ENCODE data around the gene PAX5. TPM values are rescaled to one million over a fixed set of nuclear protein-coding genes. Genes with fewer than 3 reads are reported as not detected.
A peak's percentile ranks its signal among the peaks of the same experiment; 100 is the strongest.

The PAX5 gene
- total RNA-seq, 3 donors from 2014 or later: 1.2 to 8.6 (median 1.7) TPM

DNA sequence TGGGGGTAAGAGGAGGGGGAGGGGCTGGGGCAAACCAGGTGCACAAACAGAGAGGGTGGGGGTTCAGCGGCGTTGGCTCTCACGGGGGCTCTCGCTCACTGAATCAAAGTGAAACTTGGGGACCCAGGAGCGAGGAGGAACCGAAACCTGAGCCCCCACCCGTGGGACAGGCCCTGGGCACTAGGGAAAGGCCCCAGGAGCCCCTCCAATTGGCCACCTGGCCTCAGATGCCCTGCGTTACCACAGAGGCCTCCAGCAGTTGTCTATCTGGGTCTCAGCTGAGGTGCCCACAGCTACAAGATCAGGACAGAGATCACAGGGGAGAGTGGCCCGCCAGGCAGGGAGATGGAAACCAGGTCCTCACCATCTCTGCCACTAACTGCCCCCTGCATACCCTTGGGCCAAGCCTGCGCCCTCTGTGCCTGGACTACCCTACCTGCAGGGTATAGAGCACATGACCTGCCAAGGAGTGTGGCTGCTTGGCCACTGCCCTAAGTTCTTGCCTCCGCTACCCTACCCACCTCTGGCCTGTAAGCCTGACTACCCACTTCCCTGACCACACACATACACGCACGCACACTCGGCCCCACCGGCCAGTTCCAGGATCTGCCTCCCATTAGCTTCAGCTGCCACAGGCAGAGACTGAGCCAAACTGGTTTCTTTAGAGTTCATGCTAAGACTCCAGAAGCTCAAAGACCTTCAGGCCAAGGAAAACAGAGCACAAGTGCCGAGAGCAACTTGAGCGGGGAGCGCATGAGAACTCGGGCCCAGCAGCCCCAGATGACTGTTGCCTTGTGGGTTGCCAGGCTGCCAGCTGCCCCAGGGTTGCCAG is 39.9 kb downstream of the PAX5 start:
- ATAC-seq: no peak

DNA sequence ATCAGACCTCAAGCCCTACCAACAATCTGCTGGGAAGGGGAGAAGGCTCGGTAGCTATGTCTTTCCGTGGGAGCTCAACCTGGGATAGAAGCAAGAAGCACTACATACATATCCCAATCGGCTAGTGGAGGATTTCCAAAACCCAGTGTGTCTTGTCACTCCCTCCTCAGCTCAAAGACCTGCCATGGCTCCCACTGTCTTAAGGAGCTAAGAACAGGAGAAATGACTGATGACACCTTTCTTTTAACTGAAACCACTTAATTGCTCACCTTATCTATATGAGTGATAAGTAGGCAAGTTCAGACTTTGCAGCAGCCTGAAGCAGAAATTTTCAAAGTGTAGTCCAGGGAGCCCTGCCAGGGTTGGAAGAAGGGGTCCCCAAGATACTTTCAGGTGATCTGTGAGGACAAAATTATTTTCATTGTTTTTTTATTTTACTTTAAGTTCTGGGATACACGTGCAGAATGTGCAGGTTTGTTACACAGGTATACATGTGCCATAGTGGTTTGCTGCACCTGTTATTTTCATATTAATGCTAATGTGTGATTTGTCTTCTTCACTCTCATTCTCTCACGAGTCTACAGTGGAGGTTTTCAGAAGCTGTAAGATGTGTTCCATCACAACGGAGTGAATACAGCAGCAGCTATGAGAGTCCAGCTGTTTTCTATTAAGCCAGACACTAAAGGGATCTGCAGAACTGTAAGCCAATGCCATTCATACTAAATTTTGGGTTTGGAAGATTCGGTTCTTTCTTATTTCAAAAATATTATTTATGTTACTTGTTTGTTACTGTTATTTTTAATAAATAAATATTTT is 41.4 kb downstream of the PAX5 start:
- DNase-seq (no peak), ATAC-seq (no peak)
- no peaks in the 10 kb centered on the region for H3K36me3 Mint-ChIP-seq (ENCODE audit: insufficient read depth)
- H3K9me3 Mint-ChIP-seq: peaks cover 12% of the 10 kb centered on the region
- H3K4me1 Mint-ChIP-seq (ENCODE audit: low read depth): peaks cover 4% of the 10 kb centered on the region
- peaks cover 38% of the 10 kb centered on the region for H3K27me3 Mint-ChIP-seq (ENCODE audit: low read depth)
- H3K4me3 Mint-ChIP-seq: no peak overlapping the region

More for the DNA sequence above, 39.9 kb downstream of the PAX5 start:
- Mint-ChIP-seq H3K4me3 (no peak overlapping the region), H3K9me3 (peaks cover 12% of the 10 kb centered on the region), H3K36me3 (ENCODE audit: insufficient read depth) (no peaks in the 10 kb centered on the region), H3K27me3 (ENCODE audit: low read depth) (peaks cover 32% of the 10 kb centered on the region), H3K4me1 (ENCODE audit: low read depth) (peaks cover 4% of the 10 kb centered on the region)
- DNase-seq: no peak

DNA sequence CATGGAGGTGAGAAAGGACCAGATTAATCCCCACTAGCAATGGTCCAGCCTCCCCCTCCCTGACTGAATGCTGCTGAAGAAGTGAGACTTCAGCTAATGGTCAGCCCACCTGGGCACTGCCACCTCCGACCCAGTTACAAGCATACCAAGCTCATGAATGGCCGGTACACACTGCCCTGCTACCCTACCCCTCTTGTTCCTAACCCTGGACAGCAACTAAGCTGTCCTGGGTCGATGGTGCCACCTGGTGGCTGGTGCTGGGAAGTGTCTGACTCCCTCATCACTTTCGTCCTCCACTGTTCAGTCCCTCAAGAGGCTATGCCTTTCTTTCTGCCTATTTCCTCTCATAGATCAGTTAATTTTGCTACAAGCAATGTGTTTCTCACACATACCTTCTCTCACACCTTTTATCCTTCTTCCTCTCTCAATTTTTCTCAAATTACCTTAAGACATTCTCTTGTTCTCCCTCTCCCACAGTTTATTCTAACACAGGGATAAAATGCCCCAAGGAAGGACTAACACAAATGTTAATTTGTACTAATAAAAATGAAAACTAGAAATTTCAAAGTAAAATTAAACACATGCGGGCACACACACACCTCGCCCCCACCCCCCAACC is 42.4 kb downstream of the PAX5 start:
- Mint-ChIP-seq H3K4me1 (ENCODE audit: low read depth) (peaks cover 13% of the 10 kb centered on the region), H3K27me3 (ENCODE audit: low read depth) (peaks cover 49% of the 10 kb centered on the region), H3K4me3 (no peak overlapping the region), H3K36me3 (ENCODE audit: insufficient read depth) (no peaks in the 10 kb centered on the region), H3K9me3 (peaks cover 12% of the 10 kb centered on the region)
- no peak for ATAC-seq
- no peak for DNase-seq

DNA sequence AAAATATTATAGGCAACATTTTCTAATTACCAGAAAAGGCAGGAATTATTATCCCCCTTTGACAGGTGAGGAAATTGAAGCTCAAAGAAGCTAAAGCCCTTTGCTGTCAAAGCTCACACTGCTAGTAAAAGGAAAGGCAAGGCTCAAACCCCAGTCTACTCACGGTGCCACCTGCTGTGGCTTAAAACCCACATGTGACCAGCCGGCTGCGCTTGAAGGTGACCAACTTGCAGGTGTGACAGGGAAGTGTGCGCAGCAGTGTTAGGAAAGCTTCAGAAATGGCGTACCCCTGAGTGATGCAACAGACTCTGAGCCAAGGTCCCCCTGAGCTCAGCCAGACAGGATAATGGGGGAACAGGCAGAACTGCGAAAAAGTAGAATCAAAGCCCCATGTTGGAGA is 45.2 kb downstream of the PAX5 start:
- Mint-ChIP-seq H3K4me3 (no peak overlapping the region), H3K36me3 (ENCODE audit: insufficient read depth) (no peaks in the 10 kb centered on the region), H3K27me3 (ENCODE audit: low read depth) (peaks cover 56% of the 10 kb centered on the region), H3K9me3 (peaks cover 12% of the 10 kb centered on the region), H3K4me1 (ENCODE audit: low read depth) (peaks cover 17% of the 10 kb centered on the region)
- ATAC-seq (no peak), DNase-seq (no peak)

DNA sequence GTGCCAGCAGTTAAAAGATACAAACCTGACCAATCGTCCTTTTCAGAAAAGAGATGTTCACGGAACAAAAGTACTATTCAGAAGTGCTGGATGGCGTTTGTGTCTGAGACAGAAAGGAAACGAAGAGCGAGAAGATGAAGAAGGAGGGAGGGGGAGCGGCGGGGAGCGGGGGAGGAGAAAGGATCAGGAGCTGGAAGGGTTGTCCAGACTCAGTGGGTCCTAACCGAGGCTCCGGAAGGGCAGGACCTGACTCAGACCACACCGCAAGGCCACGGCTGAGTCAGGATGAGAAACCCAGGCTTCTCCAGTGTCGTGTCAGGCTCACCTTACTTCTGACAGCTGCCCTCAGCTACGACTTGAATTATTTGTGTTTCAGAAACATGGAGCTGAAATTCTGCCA is 46.2 kb downstream of the PAX5 start:
- Mint-ChIP-seq H3K36me3 (ENCODE audit: insufficient read depth) (no peaks in the 10 kb centered on the region), H3K9me3 (peaks cover 12% of the 10 kb centered on the region), H3K4me3 (no peak overlapping the region), H3K27me3 (ENCODE audit: low read depth) (peaks cover 61% of the 10 kb centered on the region), H3K4me1 (ENCODE audit: low read depth) (peaks cover 17% of the 10 kb centered on the region)
- DNase-seq (no peak), ATAC-seq (no peak)

DNA sequence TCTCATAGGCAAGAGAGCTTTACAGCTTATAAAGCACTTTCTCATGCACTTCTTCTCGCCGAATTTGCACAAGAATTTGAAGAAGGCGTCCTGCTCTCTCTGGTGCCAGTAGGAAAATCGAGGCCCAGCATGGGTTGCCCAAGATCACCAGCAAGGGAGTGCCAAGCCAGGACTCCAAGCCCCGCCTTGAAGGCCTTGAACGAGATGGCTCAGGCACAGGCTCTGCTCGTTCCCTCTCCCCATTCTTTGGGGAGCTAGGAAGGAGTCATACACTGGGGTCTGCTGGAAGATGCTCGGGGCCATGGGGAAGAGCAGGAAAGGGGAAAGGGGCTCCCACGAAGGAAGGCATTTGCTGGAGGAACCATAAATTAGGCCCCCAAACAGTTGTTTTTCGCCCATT is 46.7 kb downstream of the PAX5 start:
- Mint-ChIP-seq H3K9me3 (peaks cover 12% of the 10 kb centered on the region), H3K36me3 (ENCODE audit: insufficient read depth) (no peaks in the 10 kb centered on the region), H3K27me3 (ENCODE audit: low read depth) (peaks cover 61% of the 10 kb centered on the region), H3K4me3 (no peak overlapping the region), H3K4me1 (ENCODE audit: low read depth) (peaks cover 17% of the 10 kb centered on the region)
- DNase-seq (no peak), ATAC-seq (no peak)

DNA sequence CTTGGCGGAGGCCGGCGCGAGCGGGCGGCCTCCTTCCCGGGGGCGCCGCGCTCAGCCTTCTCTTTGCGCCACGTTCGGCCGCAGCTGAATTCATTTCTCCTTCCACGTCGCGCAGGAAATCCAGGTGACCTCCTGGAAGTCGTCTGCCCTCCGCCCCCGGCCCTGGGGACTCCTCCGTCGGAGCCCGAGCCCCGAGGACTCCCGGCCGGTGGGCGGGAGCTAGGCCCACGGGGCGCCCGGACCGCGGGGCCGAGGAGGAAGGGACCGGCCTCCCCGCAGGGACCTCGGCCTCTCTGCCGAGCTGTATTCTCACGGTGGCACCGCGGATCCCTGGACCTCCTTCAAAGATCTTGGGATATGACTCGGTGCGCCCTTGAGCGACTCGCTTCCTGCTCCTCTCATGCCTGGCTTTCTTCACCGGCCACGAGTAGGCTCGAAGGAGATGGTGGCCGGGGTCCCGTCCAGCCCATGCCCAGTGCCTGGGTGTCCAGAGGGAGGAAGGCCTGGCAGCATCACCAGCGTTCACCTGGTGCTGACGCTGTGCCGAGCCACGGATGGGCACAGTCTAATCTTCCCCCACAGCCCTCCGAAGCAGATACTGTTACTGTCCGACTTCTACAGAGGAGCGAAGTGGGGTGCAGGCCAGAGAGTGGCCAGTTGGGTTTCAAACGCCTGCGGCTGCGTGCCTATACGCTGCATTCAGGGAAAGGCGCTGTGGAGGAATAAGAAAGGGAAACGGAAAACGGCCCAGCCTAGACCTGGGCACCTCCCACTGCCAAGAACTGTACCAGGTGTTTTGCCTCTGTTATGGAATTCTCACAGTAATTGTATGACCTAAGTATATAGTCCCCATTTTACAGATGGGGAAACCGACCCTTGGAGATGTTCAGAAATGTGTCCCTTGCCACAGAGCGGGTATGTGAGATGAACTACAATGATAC is 47.3 kb downstream of the PAX5 start:
- Mint-ChIP-seq H3K27me3 (ENCODE audit: low read depth) (peaks cover 60% of the 10 kb centered on the region), H3K4me3 (no peak overlapping the region), H3K4me1 (ENCODE audit: low read depth) (peaks cover 17% of the 10 kb centered on the region), H3K9me3 (peaks cover 9% of the 10 kb centered on the region), H3K36me3 (ENCODE audit: insufficient read depth) (no peaks in the 10 kb centered on the region)
- DNase-seq: no peak
- ATAC-seq: no peak

DNA sequence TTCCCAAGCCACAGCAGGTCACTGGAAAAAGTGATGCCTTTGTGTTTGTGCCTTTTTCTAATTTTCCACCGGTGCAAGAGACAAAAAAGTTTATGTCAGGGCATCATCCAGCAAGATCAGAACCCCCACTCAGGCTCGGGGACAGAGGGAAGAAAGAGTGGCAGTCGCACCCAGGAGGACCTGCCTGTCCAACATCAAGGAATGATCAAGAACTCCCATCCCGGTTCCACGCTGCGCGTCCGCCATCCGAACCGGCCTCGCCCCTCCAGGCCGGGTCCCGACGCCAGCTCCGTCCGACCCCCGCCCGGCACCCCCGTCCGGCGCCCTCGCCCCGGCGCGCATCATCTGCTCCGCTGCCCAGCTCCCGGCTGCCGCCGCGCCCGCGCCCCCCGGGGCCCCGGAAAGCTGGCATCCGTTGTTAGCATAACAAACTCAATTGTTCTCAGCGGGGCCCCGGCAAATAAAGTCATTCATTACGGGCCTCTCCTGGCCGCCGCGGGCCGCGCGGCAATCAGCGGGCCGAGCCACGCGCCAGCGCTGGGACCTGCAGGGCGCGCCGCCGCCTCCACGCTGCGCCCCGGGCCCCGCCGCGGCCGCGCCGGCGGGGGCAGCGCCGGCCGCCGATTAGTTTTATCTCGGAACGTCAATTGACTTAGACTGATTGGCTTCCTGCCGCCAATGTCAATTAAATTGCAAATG is 48.1 kb downstream of the PAX5 start:
- ATAC-seq (peak; percentile 37 to 54), DNase-seq (no peak)
- no peaks in the 10 kb centered on the region for H3K36me3 Mint-ChIP-seq (ENCODE audit: insufficient read depth)
- H3K9me3 Mint-ChIP-seq: peaks cover 7% of the 10 kb centered on the region
- peaks cover 57% of the 10 kb centered on the region for H3K27me3 Mint-ChIP-seq (ENCODE audit: low read depth)
- H3K4me3 Mint-ChIP-seq: peak overlapping the region; percentile 9
- peaks cover 17% of the 10 kb centered on the region for H3K4me1 Mint-ChIP-seq (ENCODE audit: low read depth)

DNA sequence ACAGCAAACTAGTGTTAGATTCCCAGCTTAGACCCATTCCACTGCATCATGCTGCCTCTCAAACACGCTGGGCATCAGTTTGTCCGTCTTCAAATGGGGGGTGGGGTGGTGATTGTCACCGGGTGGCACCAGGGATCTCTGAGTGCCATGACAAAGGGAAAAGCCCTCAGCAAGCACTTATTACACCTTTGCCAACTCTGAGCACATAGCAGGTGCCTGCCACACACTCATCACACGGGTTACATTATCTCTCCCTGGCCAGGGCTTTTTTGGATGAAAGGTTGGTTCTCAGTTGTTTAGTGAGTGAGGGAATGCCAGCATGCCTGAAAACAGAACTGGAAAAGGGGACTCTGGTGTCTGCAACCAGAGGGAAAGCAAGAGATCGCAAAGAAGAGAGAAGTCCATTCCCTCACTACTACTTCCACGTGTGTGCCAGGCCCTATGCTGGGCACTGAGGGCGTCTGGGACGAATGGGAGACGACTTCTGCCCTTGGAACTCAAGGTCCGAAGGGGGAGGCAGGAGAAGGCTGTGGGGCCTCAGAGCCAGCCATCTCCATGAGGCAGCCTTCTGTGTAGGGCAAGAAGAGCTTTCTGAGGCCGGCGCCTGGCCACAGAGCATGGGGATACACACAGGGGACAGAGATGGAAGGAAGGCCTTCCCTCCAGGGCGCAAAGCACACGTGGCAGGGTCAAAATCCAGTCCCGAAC is 48.9 kb downstream of the PAX5 start:
- peaks cover 17% of the 10 kb centered on the region for H3K4me1 Mint-ChIP-seq (ENCODE audit: low read depth)
- H3K36me3 Mint-ChIP-seq (ENCODE audit: insufficient read depth): no peaks in the 10 kb centered on the region
- H3K27me3 Mint-ChIP-seq (ENCODE audit: low read depth): peaks cover 56% of the 10 kb centered on the region
- DNase-seq: no peak
- peaks cover 2% of the 10 kb centered on the region for H3K9me3 Mint-ChIP-seq
- no peak for ATAC-seq
- H3K4me3 Mint-ChIP-seq: peak overlapping the region; percentile 9

DNA sequence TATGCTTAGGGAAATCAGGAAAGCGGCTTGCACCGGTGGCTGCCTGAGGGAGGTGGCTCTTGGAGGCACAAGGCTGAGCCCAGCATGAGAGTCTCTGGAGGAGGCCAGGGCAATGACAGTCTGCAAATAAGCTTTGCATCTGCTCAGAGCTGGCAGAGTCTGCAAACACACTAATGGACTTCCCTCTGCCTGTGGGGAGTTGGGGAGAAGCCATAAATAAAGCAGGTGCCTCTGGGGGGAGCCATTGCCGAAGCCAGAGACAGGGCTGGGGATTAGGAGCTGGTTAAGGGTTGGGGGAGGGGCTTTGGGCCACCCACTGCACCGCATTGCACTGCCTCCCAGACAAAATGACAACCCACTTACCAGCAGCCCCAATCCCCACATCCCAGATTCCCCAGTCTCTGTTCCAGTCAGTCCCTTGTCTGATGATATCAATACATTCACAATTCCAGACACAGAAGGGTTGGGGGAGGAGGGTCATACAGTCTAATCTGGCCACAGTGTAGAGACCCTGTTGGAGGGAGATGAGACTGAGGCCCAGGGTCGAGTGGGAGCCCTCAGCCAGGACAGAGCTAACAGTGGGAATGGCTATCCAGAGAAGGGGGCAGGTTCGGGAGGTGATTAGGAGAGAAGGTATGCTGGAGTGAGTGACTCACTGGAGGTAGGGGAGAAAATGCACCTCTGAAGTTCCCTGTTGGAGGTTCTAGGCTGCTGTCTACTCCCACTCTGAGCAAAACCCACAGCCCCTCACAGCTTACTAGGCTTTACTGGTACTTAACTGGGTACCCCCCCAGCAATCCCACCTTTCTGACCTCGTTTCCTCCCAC is 53.7 kb downstream of the PAX5 start:
- Mint-ChIP-seq H3K4me1 (ENCODE audit: low read depth) (peaks cover 4% of the 10 kb centered on the region), H3K4me3 (no peak overlapping the region), H3K27me3 (ENCODE audit: low read depth) (peaks cover 51% of the 10 kb centered on the region), H3K9me3 (no peaks in the 10 kb centered on the region), H3K36me3 (ENCODE audit: insufficient read depth) (no peaks in the 10 kb centered on the region)
- ATAC-seq: no peak
- DNase-seq: no peak

DNA sequence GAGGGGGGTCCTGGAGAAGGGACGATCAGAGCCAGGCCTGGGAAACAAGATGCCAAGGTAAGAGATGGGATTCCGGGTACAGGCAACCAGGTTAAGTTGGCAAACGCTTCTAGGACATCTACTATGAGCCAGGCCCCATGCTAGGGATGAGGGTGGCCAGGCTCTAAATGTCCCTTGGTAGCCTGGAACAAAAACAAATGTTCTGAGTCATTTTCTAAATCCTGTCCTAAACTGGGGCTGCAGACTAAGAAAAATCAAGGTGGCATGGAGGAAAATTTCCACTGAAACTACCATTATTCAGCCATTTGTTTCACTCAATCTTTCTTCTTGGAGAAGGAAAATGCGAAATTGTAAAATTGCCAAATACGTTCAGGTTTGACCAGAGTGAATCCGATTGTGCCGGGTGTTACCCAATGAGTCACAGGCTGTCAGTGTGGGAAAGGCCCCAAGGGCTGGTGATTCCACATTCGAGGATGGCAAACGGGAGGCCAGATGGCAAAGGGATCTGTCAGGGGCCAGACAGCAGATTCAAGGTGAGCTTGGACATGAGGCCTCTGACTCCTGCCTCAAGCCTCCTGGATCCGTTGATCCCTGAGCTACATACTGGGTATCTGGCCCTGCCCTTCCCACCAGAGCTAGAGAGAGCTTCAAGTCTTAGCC is 57.6 kb downstream of the PAX5 start:
- no peak for ATAC-seq
- DNase-seq: no peak
- no peaks in the 10 kb centered on the region for H3K9me3 Mint-ChIP-seq
- peaks cover 32% of the 10 kb centered on the region for H3K27me3 Mint-ChIP-seq (ENCODE audit: low read depth)
- no peaks in the 10 kb centered on the region for H3K36me3 Mint-ChIP-seq (ENCODE audit: insufficient read depth)
- H3K4me3 Mint-ChIP-seq: no peak overlapping the region
- H3K4me1 Mint-ChIP-seq (ENCODE audit: low read depth): no peaks in the 10 kb centered on the region

DNA sequence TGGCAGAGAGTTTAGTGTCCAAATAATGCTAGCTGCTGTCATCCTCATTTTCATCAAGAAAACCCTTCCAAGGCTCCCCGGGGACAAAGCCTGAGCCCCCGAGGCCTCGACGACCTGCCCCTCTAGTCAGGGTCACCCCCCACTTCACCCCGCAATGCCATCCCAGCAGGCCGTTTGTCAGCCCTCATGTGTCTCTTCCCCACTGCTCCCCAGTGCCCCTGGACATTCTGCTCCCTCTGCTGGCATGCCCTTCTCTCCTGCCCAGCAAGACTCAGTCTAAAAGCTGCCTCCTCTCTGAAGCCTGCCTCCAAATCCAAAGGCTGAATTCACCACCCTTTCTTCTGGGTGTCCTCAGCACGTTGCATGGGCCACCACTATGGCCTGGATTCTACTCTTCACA is 59.3 kb downstream of the PAX5 start:
- Mint-ChIP-seq H3K36me3 (ENCODE audit: insufficient read depth) (no peaks in the 10 kb centered on the region), H3K4me3 (no peak overlapping the region), H3K9me3 (no peaks in the 10 kb centered on the region), H3K4me1 (ENCODE audit: low read depth) (no peaks in the 10 kb centered on the region), H3K27me3 (ENCODE audit: low read depth) (peaks cover 23% of the 10 kb centered on the region)
- no peak for DNase-seq
- ATAC-seq: no peak

All from activated T-cell treated with anti-CD3 and anti-CD28 coated beads, Interleukin-2, amount 50 U/mL, for 4 hours (primary cell).